GM18517 (cell line): ENCODE results near the gene FAM120B.
"Not testable (repeated sequence)": the region's sequence is repeated elsewhere in the genome, so short reads cannot be mapped to it uniquely, and the experiment has no call there.

Experiments
- ATAC-seq: cut with Tn5 transposase; IDR thresholded peaks from one replicate; pipeline ENCODE4 v1.9.1; 2021; ENCODE audit warnings: mild to moderate bottlenecking, moderate library complexity; ENCODE audit not compliant: unreplicated experiment

FAM120B gene

GRCh38 chr6:170306324-170307079 is at the start of gene FAM120B:
FAM120B (plus strand) TSS chr6:170306758; CDS start chr6:170317391, 10,633 bp downstream.
- ATAC-seq = peak; percentile 97

- no peak for ATAC-seq
Measured at GRCh38 chr6:170257376-170257775, 49.2 kb upstream of the FAM120B start.

- no peak for ATAC-seq
Measured at GRCh38 chr6:170258407-170258806, 48.2 kb upstream of the FAM120B start.

GRCh38 chr6:170259278-170259677 is 47.3 kb upstream of the FAM120B start:
- ATAC-seq = no peak

- no peak for ATAC-seq
Measured at GRCh38 chr6:170260686-170261085, 45.9 kb upstream of the FAM120B start.

- no peak for ATAC-seq
Measured at GRCh38 chr6:170261643-170262488, 44.7 kb upstream of the FAM120B start.

GRCh38 chr6:170262489-170263088 is 44.0 kb upstream of the FAM120B start:
- ATAC-seq = no peak

GRCh38 chr6:170263410-170263809 is 43.1 kb upstream of the FAM120B start:
- ATAC-seq = no peak

GRCh38 chr6:170264086-170264485 is 42.5 kb upstream of the FAM120B start:
- no peak for ATAC-seq

GRCh38 chr6:170264644-170265043 is 41.9 kb upstream of the FAM120B start:
- not testable (repeated sequence) for ATAC-seq

GRCh38 chr6:170265655-170266054 is 40.9 kb upstream of the FAM120B start:
- ATAC-seq = no peak

- no peak for ATAC-seq
Measured at GRCh38 chr6:170266061-170266825, 40.3 kb upstream of the FAM120B start.

GRCh38 chr6:170267688-170268087 is 38.9 kb upstream of the FAM120B start:
- no peak for ATAC-seq

- ATAC-seq = no peak
Measured at GRCh38 chr6:170268216-170269129, 38.1 kb upstream of the FAM120B start.

GRCh38 chr6:170269151-170269845 is 37.3 kb upstream of the FAM120B start:
- ATAC-seq = no peak

- no peak for ATAC-seq
Measured at GRCh38 chr6:170269846-170270541, 36.6 kb upstream of the FAM120B start.

- no peak for ATAC-seq
Measured at GRCh38 chr6:170270984-170271593, 35.5 kb upstream of the FAM120B start.

GRCh38 chr6:170271771-170272314 is 34.7 kb upstream of the FAM120B start:
- peak; percentile 97 for ATAC-seq
